BJ (cell line): ENCODE data around the gene TOR4A. TPM values are rescaled to one million over a fixed set of nuclear protein-coding genes. Genes with fewer than 3 reads are reported as not detected.

ENCODE experiments used
- CTCF ChIA-PET: fragments of 350-600 bp; formaldehyde crosslinking; extraction: SDS; loops from one replicate; lab custom pipeline; 2021; ENCODE audit warnings: antibody characterized with exemption, inconsistent platforms; lab: Yijun Ruan, JAX
- POLR2A ChIA-PET: fragments of 300-600 bp; sonication (Branson Sonifier 250); formaldehyde crosslinking; extraction: SDS; loops from one replicate; lab custom pipeline; 2021; ENCODE audit warnings: antibody characterized with exemption; lab: Charles Lee
- DNase-seq: peaks from one replicate; pipeline ENCODE4 v3.0.0-alpha.2; 2011; ENCODE audit warnings: low read depth
- H3K27me3 ChIP-seq: 2 replicates; pipeline ENCODE4 v1.6.0; 2011; ENCODE audit warnings: low read length; ENCODE audit not compliant: control insufficient read depth, insufficient read depth
- H3K36me3 ChIP-seq: 2 replicates; pipeline ENCODE4 v1.5.1; 2011; ENCODE audit warnings: low read length; ENCODE audit not compliant: control insufficient read depth, insufficient read depth
- H3K4me3 ChIP-seq: 2 replicates; pipeline ENCODE4 v1.5.1; 2011; ENCODE audit warnings: low read depth, mild to moderate bottlenecking, control low read depth, low read length
- polyA plus RNA-seq: library from polyadenylated mRNA; depleted of rRNA; stranded (reverse); fragments of >200 nt; gene quantifications from 2 replicates; pipeline ENCODE4 v1.2.3, GENCODE V29; 2011
- TF ChIP-seq, protein P1 (sequence below): IDR thresholded peaks from 2 replicates; pipeline ENCODE4 v1.5.1; 2011; ENCODE audit warnings: low read depth, mild to moderate bottlenecking, control low read depth, inconsistent platforms, low read length, moderate library complexity; ENCODE audit not compliant: insufficient read depth

The TOR4A gene
- polyA plus RNA-seq, 1 experiment, result 23.8 TPM

DNA sequence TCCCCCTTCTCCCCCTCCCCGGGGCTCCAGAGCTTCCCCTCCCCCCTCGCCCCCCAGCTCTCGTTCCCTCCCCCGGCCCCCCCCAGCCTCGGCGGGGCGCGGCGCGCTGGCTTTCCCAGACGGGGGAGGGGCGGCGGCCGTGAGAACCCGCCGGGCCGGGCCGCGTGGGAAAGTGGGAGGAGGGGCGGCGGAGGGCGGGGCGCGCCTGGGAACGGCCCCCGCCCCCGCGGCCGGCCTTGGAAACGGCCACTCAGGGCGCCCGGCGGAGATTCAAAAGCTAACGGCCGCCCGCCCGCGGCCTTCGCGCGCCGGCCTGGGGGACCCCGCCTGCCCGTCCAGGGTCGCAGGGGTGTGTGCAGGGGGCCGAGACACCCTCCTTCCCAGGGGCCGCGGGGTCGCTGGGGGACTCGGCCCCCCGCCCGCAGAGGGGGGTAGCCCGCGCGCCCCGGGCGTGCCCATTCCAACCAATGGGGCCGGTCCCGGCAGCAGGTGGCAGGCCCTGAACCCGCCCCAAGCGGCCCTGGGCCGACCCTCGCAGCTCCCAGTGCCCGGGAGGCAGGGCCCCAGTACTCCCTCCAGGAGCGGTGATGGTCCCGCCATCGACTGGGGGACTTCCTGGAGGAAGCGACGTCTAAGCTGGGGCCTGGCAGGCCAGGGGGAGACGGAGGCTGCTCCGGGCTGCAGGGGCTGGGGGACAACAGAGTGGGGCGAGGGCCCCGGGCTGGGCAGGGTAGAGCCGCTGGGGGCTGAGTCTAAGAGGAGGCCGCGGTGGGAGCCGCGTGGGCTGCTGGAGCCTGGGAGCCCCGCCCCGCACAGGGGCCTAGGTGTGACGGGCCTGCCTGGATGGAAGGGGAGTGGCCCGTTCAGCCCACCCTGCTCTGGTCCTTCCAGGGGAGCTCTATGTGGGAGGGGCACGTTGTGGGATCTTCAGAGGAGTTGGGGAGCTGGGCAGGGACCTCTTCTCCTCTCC lies 38.8 kb downstream of the TOR4A start:
- POLR2A ChIA-PET, result no interaction called here
- TF ChIP-seq, protein P1, sequence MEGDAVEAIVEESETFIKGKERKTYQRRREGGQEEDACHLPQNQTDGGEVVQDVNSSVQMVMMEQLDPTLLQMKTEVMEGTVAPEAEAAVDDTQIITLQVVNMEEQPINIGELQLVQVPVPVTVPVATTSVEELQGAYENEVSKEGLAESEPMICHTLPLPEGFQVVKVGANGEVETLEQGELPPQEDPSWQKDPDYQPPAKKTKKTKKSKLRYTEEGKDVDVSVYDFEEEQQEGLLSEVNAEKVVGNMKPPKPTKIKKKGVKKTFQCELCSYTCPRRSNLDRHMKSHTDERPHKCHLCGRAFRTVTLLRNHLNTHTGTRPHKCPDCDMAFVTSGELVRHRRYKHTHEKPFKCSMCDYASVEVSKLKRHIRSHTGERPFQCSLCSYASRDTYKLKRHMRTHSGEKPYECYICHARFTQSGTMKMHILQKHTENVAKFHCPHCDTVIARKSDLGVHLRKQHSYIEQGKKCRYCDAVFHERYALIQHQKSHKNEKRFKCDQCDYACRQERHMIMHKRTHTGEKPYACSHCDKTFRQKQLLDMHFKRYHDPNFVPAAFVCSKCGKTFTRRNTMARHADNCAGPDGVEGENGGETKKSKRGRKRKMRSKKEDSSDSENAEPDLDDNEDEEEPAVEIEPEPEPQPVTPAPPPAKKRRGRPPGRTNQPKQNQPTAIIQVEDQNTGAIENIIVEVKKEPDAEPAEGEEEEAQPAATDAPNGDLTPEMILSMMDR, result no peak
- H3K4me3 ChIP-seq, result peak overlapping the region; percentile 16
- no peaks in the 10 kb centered on the region for H3K27me3 ChIP-seq
- DNase-seq, result no peak
- no peaks in the 10 kb centered on the region for H3K36me3 ChIP-seq
- CTCF ChIA-PET, result interaction anchor here (0.5 to 2.3 kb wide), 2 partner anchors 14 to 219 kb away, joined by 3 to 8 read pairs; partner anchors contain the start of gene NRARP

DNA sequence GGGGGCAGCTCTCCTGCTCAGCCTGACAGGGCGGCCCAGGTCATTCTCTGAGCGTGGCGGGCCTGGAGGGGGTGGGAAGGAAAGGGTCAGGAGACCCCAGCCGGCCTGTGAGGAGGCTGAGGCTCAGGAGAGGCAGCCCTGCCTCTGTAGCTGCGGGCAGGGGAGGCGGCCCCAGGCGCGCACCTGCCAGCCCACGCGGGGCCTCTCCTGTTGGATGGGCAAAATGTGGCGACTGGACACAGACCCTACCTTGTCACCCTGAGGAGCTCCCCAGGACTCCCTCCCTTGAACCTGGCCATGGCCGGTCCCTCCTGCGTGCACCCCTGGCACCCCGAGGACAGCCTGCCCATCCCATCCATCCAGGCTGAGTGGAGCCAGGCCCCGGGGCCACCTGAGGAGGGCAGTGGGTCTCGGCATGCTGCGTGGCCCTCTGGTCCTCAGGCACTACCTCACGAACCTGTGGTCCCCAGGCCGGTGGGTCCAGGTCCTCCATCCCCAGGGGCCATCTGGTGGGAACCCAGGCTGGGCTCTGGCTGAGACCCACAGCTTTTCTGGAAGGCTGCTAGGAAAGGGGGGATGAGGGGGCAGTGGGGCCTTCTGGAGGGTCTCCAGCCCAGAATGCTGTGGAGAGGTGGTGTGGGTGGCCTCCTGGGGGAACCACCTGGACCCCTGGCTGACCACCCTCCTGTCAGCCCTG lies 39.6 kb downstream of the TOR4A start:
- CTCF ChIA-PET, result interaction anchor here (0.5 to 2.3 kb wide), 2 partner anchors 15 to 218 kb away, joined by 3 to 8 read pairs; partner anchors contain the start of gene NRARP

DNA sequence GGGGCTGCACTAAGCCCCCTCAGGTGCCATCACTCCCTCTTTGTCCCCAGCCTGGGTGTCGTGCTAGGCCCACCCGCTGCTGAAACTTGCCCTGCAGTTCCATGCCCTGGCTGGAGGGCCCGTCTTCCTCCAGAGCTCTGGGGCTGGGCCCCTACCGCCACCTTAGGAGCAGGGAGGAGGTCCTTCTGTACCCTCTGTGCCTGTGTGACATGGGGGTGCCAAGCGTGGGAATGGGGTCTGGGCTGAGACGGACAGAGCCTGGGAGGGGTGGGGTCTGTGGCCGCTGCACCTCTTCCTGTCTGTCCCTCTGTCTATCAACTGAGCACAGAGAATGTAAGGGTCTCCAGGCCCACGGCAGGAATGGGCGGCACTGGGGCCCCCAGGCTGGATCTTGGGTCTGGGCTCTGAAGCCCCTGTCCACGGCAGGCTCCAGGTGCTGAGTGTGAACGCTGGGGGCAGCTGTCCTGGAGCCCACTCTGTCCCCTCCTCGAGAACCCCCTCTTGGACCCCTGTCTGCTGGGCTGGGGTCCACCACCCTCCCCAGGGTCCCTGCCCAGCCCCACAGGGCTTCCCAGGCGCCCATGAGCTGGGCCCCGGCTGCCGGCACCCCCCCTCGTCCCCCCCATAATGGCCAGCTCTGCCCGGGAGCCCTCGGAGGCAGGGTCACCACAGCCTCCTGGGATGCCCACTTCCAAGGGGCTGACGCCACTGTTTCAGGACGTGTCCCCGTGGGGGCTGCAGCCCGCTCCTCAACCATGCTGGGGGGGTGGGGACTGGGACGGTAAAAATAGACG lies 40.4 kb downstream of the TOR4A start:
- no peaks in the 10 kb centered on the region for H3K27me3 ChIP-seq
- ChIA-PET CTCF (interaction anchor here (1.0 to 2.3 kb wide), 4 partner anchors 11 to 16 kb away, joined by 3 to 8 read pairs (median 4); partner anchors contain the start of gene NRARP), POLR2A (no interaction called here)
- DNase-seq, result no peak
- H3K36me3 ChIP-seq, result no peaks in the 10 kb centered on the region
- no peak overlapping the region for H3K4me3 ChIP-seq
- TF ChIP-seq, protein P1, result no peak

More for the DNA sequence above, 39.6 kb downstream of the TOR4A start:
- DNase-seq, result no peak
- no peaks in the 10 kb centered on the region for H3K36me3 ChIP-seq
- TF ChIP-seq, protein P1, result no peak
- H3K4me3 ChIP-seq, result no peak overlapping the region
- H3K27me3 ChIP-seq, result no peaks in the 10 kb centered on the region
- POLR2A ChIA-PET, result no interaction called here

DNA sequence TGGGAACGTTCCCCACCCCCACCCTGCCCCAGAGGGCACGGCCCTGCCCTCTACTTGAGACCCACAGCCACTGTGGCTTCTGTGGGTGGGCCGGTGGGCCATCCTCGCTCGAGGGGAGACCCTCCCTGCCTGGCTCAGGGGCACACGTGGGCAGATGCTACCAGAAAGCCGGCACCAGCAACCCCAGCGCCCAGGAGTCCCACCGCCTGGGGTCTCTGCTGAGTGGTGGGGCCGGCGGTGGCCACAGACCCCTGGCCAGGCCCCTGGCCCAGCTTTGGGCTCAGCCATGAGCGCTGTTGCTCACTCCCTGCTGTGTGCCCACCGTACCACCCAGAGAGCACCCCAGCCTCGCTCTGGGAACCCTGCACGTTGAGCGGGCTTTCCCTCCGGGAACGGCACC lies 41.1 kb downstream of the TOR4A start:
- Histone ChIP-seq H3K4me3 (no peak overlapping the region), H3K27me3 (no peaks in the 10 kb centered on the region), H3K36me3 (no peaks in the 10 kb centered on the region)
- ChIA-PET POLR2A (no interaction called here), CTCF (interaction anchor here (1.0 to 1.4 kb wide), 5 partner anchors 9 to 32 kb away, joined by 3 to 7 read pairs (median 4); partner anchors contain the start of gene NRARP)
- TF ChIP-seq, protein P1, result no peak
- DNase-seq, result no peak
